Adrenal gland (tissue), 5 donors: Measurements from ENCODE around the gene ME1.

Experiments used
- POLR2A ChIP-seq, 2 donors: fragments of 450-650 bp; IDR thresholded peaks; one replicate each; pipeline ENCODE4 v1.6.1; 2017; ENCODE audit warnings: antibody characterized with exemption in 2 of 2, mild to moderate bottlenecking in 2 of 2, moderate library complexity in 1 of 2
- TF ChIP-seq, protein P1 (sequence below), 6 experiments: fragments of 450-650 bp in 4 of 6; fragments of 200-600 bp in 2 of 6; sonication (generic) in 1 of 6; IDR thresholded peaks; 1 replicate in 5 of 6; 2 replicates in 1 of 6; pipeline versions ENCODE4 v1.5.1 to v1.8.0; 2016 to 2021; ENCODE audit warnings: antibody characterized with exemption in 6 of 6, mild to moderate bottlenecking in 2 of 6, moderate library complexity in 1 of 6
- donor health status: DM: no; HTN: no; CAD: no.

DNA sequence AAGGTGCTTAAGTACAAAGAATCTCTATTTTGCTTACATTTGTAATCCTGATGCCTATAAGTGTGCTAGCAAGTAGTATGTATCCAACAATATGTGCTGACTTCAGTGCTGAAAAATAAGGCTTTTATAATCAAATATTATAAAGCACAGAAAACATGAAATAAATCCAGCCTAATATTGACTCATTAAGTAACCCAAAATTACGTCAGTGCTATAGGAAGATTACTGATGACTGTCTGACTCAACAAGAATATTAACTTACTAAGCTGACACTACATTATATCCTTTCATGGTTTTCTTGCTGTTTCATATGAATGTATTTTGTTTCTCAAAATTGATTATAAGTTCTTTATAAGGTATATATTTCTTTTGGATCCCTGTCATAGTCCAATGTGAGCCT is 76.1 kb downstream of the ME1 start:
- no peak for TF ChIP-seq POLR2A (IDR thresholded peaks at IDR 0.05)
- TF ChIP-seq, protein P1, sequence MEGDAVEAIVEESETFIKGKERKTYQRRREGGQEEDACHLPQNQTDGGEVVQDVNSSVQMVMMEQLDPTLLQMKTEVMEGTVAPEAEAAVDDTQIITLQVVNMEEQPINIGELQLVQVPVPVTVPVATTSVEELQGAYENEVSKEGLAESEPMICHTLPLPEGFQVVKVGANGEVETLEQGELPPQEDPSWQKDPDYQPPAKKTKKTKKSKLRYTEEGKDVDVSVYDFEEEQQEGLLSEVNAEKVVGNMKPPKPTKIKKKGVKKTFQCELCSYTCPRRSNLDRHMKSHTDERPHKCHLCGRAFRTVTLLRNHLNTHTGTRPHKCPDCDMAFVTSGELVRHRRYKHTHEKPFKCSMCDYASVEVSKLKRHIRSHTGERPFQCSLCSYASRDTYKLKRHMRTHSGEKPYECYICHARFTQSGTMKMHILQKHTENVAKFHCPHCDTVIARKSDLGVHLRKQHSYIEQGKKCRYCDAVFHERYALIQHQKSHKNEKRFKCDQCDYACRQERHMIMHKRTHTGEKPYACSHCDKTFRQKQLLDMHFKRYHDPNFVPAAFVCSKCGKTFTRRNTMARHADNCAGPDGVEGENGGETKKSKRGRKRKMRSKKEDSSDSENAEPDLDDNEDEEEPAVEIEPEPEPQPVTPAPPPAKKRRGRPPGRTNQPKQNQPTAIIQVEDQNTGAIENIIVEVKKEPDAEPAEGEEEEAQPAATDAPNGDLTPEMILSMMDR (IDR thresholded peaks at IDR 0.05) = no peak
